Superior temporal gyrus (tissue), 1 donor: ENCODE measurements around the gene COG4.

Experiments
- DNase-seq: peaks from one replicate; pipeline ENCODE4 v3.0.0-alpha.2; 2016; ENCODE audit errors: extremely low spot score

The COG4 gene

DNA sequence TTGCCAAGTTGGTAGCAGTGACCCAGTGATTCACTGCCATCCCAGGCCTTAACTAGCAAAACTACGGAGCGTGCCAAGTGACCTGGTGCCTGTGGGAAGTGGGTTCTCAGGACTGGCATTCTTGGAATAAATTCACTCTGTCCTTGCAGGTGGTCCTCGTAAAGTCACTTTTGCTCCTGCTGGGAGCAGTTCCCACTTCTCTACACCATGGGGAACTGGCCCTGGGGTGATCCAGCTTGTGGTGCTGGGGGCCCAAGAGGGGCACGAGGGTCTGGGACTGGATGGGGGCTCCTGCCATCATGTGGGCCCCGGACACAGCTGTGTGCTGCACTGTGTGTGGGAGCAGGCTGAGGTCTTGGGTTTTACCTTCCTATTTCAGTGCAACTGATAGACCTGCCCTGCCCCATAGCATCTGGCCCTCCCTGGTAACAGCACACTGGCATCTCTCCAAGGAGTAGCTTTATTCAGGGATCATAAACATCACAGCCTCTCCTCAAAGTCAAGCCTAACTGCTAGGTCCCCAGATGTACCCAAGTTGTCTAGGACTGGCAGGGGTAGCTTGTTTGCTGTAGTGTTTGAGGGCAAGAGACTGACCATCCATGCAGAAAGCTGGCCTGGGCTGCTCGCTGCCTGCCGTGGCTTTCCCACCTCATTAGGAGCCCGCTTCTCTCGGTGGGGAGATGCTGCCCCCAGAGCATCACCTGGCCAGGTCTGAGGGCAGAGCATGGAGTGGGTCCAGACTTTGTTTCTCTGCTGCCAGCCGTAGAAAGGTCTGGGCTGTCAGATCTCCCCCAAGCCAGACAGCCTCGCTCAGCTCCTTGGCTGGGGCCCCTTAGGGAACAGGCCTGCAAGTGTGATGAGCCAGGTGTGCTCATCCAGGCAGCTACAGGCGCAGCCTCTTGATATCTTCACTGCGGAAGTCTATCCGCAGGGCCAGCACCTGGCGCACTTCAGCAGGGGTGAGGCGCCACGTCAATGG lies 42.9 kb downstream of the COG4 start:
- no peak for DNase-seq

DNA sequence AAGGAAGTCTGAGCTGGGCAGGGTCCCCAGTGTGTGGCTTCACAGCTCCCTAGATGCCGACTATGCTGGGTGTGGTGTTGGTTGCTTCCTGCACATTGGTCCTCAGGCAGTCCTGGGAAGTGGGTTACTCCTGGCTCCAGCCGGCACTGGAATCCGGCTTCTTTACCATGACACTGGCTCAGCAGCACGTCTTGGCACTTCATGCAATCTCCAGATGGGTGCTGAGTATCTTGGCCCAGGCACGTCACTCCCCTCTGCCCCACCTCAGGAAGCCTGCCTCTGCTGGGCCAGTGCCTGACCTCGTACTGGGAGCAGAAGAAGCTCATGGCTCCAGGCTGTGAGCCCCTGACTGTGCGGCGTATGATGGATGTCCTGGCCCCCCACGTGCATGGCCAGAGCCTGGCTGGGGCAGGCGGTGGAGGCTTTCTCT lies 44.4 kb downstream of the COG4 start:
- DNase-seq = no peak

DNA sequence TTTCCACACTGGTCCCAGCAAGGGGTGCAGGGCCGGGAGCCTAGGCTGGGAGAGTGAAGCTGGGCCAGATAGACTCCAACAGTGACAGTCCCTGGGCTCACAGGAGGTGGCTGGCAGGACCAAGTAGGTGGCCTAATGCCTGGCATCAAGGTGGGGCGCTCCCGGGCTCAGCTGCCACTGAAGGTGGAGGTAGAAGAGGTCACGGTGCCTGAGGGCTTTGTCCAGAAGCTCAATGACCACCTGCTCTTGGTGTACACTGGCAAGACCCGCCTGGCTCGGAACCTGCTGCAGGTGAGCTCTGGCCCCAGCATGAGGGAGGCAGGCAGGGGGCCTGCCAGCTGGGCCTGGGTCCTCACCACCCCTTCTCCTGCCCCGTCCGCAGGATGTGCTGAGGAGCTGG lies 45.2 kb downstream of the COG4 start:
- no peak for DNase-seq

DNA sequence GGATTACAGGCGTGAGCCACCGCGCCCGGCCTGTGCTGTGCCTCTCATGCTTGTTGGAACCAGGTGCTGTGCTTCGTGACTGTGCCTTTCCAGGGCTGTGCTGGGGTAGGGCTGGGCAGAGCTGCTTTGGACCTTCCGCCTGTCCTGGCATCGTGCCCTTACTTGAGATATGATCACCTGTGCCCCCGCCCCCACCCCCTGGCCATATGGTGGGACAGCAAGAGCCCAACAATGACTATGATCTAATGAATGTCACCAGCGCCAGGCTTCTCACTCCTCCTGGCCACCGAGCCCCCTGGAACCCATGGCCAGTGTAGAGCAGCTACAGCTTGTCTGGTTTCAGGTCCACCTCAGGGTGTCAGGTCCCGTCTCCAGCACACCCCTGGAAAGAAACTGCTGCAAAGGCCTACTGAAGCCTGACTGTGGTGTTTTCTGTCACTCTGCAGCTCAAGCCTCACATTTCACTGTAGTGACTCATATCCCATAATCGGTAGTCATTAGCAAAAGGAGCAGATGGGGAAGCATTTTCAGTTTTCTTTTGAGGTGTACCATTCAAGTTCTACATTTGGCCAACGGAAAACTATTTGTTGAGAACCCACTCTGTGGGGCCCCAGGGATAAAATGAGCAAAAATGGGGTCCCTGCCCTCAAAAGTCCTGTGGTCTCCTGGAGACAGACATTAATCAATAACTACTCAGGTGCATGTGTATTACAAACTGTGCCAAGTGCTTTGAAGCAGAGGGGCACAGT lies 46.9 kb downstream of the COG4 start:
- DNase-seq = peak; percentile 33

DNA sequence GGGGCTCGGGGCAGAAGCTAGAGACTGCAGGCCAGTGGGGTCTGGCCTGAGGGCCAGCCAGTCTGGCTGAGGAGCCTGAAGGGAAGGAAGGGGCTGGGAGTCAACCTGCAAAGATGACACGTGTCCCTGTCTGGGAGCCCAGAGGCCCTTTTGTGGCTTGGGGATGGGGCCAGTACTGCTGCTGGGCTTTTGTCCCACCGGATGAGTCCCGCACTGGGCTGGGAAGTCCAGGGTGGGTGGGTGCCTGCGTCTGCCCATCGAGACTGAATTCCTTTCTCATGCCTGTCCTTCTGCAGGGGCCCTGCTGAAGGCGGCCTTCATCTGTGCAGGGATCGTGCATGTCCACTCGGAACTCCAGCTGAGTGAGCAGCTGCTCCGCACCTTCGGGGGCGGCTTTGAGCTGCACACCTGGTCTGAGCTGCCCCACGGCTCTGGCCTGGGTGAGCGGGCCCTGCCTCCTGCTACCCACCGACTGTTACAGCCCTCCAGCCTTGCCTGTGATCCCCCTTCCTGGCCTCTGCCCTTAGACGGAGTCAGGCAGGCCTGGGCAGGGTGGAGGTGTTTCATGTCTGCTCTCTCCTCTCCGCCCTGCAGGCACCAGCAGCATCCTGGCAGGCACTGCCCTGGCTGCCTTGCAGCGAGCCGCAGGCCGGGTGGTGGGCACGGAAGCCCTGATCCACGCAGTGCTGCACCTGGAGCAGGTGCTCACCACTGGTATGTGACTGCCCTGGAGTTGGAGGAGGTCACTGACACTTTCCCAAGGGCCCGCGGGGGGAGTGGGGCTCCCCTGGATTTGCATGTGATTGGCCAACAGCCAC lies 48.1 kb downstream of the COG4 start:
- no peak for DNase-seq

DNA sequence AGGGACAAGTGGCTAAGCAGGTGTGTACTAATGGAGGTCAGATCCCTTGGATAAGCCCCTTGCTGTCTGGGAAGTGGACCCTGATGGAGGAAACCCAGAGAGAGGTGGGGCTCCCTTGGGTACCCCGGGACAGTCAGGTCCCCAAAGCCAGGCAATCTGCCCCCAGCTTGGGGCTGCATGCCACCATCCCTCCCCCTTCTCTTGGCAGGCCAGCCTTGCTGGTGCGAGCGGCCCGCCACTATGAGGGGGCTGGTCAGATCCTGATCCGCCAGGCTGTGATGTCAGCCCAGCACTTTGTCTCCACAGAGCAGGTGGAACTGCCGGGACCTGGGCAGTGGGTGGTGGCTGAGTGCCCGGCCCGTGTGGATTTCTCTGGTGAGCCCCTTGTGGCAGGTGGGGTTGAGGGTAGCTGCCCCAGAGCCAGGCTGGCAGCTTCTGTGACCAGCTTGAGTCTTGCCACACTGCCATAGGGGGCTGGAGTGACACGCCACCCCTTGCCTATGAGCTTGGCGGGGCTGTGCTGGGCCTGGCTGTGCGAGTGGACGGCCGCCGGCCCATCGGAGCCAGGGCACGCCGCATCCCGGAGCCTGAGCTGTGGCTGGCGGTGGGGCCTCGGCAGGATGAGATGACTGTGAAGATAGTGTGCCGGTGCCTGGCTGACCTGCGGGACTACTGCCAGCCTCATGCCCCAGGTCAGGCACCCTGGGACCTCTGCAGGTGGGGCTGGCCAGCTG lies 48.9 kb downstream of the COG4 start:
- no peak for DNase-seq

DNA sequence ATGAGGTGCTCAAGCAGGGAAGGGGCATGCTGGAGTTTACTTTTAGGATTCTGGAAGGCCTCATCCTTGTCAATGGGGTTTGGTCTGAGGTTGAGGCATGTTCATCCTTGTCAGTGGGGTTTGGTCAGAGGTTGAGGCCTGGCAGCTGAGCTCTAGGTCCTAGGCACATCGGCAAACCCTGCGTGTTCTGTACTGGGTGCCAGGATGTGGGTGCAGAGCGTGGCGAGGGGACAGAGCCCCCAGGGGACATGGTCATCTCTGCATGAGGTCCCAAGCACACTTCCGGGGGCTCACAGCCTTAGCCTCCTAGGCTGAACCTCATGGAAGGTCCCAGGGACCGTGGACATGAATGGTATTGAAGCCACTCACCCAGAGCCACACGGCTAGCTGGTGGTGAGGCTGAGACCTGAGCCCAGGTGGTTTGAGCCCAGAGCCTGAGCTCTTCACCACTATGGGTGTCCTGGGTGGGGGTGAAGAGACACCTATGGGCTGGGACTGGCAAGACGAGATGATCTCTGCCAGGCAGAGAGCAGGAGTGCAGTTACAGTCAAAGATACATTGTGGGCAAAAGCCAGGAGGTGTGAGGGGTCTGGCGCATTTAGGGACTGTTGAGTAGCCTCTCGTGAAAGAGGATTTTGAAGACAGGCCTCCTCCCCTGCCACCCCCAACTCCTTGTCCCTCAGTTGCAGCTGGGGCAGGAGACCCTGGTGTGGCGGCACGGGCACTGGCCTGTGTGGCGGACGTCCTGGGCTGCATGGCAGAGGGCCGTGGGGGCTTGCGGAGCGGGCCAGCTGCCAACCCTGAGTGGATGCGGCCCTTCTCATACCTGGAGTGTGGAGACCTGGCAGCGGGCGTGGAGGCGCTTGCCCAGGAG lies 49.7 kb downstream of the COG4 start:
- no peak for DNase-seq

DNA sequence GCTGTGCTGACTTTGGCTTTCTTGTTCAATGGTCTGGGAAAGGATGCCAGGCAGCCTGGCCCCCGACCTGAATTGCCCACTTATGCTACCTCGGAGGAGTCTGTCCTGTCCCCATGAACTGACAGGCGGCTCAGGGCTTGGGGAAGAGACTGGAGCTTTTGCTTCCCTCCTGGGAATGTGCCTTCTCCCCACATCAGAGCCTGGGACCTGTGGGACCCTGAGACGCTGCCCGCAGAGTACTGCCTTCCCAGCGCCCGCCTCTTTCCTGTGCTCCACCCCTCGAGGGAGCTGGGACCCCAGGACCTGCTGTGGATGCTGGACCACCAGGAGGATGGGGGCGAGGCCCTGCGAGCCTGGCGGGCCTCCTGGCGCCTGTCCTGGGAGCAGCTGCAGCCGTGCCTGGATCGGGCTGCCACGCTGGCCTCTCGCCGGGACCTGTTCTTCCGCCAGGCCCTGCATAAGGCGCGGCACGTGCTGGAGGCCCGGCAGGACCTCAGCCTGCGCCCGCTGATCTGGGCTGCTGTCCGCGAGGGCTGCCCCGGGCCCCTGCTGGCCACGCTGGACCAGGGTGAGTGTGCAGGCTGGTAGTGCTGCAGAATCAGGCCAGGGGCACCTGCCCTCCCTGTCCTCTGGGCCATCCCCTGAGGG lies 50.4 kb downstream of the COG4 start:
- DNase-seq = no peak

DNA sequence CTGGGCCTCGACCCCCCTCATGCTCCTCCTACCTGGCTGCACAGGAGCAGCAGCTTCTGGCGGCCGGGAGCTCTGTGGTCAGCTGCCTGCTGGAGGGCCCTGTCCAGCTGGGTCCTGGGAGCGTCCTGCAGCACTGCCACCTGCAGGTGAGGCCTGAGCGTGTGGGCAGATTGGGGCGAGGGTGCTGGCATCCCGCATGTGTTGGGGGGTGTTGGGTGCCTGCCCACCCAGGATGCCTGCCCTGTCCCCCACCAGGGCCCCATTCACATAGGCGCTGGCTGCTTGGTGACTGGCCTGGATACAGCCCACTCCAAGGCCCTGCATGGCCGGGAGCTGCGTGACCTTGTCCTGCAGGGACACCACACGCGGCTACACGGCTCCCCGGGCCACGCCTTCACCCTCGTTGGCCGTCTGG lies 52.4 kb downstream of the COG4 start:
- DNase-seq = no peak

DNA sequence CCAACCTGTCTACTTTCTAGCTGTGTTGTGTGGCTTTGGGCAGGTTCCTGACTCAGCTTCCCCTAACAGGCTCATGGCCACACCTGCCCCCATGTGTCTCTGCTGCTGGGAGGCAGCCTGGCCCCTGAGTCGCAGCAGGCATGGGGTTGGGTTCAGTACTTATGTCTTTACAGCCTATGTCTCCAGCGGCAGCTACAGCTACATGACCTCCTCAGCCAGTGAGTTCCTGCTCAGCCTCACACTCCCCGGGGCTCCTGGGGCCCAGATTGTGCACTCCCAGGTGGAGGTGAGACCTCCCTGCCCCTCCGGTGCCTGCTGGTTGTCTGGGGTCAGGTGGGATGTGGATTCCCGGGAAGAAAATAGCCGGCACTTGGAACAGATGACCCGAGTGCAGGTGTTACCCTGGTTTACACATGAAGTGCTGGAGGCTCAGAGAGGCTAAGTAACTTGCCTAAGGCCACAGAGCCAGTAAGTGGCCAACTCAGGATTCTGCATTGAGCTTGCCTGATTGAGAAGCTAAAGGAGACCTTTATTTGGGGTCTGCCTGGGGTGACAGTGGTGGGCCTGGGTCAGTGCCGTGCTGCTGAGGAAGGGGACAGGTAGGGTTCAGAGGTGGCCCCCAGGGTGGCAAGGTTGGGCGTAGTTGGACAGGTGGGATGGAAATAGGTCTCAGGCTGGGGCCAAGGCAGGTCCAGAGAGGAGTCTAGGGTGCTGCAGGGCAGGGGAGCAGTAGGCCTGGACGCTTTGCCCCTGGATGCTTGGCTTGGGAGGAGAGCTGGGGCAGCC lies 53.0 kb downstream of the COG4 start:
- DNase-seq = no peak

DNA sequence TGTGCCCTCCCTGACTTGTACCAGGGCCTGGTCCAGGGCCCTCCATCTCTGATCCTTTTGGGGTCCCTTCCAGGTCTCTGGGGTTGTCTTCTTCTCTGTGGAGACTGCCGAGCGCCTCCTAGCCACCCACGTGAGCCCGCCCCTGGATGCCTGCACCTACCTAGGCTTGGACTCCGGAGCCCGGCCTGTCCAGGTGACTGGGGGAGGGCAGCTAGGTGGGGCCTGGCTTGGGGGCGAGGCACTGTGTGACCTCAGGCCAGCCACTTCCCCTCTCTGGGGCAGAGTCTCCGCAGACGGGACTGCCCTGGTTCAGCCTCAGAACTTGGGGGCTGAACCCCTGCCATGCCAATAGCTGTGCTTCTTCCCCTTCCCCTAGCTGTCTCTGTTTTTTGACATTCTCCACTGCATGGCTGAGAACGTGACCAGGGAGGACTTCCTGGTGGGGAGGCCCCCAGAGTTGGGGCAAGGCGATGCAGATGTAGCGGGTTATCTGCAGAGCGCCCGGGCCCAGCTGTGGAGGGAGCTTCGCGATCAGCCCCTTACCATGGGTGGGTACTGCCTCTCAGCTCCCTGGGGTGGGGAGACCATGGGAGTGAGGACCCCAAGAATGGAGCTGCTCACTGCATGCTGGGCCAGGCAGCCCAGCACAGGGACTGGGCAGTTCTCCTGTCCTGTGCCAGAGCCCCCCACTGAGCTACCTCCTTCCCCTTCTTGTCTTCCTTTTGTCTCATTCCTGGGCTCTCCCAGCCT lies 54.4 kb downstream of the COG4 start:
- DNase-seq = no peak

DNA sequence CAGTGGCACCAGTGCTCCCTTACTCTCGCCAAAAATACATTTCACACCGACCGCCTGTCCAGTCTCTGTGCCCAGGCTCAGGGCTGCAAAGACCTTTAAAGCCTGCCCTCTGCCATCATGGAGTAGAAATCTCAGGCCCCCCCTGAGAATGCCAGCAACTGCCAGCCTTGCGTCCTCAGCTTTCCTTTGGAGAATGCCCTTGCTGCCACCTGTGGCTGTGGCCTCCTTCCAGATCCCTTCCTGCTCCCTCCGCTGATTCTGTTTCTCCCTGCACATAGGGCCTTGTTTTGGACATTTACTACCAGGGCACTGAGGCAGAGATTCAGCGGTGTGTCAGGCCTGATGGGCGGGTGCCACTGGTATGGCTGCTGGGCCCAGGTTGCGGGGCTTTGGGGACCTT lies 55.7 kb downstream of the COG4 start:
- no peak for DNase-seq

DNA sequence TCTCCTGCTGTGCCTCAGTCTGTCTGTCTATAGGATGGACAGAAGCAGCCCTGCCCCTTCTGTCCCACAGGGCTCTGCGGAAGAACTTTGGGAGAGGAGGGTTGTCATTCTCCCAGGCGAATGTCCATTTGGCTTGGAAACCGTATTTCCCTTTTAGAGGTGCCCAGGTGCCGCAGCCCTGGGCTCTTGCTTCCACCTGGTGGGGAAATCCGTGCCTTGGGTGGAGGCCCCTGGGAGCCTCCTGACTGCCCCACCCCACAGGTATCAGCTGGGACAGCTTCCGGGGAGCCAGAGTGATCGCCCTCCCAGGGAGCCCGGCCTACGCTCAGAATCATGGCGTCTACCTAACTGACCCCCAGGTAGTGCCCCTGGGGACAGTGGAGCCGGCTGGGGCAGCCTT lies 56.2 kb downstream of the COG4 start:
- no peak for DNase-seq

DNA sequence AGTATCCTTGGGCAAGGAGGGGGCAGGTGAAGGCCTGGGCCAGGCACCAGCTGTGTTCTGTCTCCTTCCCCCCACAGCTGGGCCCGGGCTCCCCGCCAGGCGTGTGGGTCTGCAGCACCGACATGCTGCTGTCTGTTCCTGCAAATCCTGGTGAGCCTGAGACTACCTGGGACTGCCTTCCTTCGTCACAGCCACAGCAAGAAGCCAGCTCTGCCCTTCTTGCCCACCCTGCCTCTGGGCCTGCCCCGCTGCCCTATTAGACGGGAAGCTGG lies 56.6 kb downstream of the COG4 start:
- no peak for DNase-seq

DNA sequence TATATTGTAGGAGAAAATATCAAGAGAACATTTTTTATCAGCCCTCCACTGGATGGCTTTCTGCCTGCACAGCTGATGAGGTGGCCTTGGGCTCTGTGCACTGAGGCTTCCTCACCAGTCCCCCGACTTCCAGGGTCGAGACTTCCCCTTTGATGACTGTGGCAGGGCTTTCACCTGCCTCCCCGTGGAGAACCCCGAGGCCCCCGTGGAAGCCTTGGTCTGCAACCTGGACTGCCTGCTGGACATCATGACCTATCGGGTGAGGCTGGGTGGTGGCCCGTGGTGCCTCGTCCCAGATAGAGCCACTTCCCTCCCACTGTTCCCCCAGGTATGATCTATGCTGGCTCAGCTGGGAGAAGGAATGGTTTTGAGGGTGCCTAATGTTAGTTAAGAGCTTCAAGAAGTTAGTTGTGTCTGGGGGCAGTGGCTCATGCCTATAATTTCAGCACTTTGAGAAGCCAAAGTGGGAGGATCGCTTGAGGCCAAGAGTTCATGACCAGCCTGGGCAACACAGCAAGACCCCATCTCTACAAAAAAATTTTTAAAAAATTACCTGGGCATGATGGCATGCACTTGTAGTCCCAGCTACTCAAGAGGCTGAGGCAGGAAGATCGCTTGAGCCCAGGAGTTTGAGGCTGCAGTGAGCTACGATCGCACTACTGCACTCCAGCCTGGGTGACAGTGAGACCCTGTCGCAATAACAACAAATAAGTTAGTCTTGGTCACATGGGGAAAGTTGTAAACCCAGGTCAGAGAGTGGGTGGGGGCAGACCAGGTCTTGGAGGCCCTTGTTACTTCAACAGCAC lies 57.2 kb downstream of the COG4 start:
- DNase-seq = no peak

DNA sequence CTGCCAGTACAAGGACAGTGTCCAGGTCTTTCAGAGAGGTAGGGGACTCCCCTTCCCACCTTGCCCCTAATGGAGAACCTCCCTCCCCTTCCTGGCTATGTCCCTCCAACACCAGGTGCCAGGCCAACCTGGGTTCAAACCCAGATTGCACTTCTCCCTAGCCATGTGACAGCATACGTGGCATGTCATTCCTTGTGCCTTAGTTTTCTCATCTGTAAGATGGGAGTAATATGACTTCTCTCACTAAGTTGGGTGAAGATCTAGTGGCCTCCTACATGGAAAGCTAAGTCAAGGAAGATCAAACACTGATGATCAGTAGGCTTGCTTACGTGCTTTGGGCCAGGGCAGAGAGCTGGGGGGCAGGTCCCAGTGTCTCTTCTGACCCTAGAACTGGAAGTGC lies 60.1 kb downstream of the COG4 start:
- no peak for DNase-seq

DNA sequence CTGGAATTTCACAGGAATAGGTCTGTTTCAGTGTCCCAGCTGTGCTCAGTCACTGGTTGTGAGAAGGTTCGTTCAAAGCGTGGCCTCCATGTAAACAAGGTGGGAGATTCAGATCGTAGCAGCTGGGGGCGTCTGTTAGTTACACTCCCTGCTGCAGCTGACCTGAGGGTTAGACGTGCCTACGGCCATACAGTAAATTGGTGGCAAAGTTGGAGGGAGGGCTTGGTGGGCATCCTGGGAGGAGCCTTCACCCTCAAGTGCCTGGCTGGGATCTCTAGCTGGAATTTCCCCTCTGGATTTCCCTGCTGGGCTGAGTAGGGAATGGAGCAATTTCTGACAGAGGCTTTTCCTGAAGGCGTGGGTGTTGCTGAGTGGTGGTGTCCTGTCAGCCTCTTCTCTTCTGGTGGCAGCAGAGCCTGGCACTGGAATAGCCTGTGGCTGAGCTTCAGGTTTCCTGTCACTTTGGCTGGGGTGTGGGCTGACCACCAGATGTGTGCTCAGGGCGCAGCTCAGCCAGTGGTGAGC lies 62.6 kb downstream of the COG4 start:
- no peak for DNase-seq
